Measurements from ENCODE around the gene SLC39A1.

The SLC39A1 gene

DNA sequence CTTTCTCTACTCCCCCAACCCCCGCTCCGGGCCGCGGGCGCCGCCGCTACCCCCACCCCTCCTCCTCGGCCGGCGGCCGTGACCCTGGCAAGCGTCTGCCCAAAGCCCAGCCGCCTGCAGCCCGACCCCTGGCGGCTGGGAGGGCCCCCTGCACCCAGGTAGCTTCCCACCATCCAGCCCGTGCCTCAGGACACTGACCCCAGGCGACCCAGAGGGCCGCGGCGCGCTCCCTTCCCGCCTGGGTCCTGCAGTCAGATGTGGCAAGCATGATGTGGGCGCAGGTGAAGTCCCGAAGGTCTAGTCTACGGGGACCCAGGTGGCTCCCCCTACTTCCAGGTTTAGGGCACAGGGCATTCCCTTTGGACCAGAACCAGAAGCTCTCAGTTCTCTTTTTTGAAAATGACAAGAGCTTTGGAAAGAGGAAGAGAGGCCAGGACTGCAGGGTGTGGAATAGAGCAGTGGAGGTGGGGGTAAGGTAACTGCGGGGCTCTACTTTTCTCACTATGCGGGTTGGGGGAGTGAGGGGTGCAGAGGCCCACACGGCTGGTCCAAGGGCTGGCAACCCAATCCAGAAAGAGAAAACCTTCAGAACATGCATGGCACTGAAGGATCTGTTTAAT, 16.6 kb downstream of the SLC39A1 start, which contains the start of gene DENND4B:
Gene DENND4B (minus strand): TSS at position 97 of the 620 bp plus-strand sequence. CDS start 2,344 bp downstream, outside the sequence.
- DNase-seq, result peak; percentile 49

DNA sequence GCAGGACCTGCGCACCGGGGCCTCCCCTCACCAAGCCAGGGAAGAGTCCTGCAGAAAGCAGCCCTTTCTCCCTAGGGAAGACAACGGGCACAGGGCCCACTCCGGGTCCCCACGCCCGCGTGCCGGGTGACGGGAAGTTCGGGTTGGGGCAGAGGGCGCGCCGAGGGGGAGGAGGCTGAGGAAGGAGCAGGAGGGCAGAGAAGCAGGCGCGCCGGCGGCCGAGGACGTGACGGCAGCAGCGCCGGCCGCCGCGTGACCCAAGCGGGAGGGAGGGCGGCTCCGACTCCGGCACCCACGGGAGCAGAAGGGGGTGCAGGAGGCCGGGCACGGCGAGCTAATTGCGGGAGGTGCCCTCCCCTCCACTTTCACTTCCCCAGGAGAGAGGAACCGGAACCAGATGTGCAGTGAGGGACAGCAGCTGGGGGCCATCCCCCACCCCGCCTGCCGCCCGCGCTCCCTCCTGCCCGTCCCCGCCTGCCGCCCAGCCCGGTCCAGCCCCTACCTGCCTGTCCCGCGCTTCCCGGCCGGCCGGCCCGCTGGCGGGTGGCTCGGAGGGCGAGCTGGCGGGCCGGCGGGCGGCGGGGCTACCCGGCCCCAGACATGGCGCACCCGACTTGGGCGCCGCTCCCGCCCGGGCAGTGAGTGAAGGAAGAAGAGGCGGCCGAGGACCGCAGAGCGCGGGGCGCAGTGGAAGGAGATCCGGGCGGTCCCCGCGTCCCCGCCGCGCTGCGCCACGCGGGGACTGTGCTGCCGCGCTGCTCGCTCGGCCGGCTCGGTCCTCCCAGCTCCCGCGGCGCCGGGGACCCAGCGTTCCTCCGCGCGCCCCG, 17.3 kb downstream of the SLC39A1 start:
- peak; percentile 47 for DNase-seq

DNA sequence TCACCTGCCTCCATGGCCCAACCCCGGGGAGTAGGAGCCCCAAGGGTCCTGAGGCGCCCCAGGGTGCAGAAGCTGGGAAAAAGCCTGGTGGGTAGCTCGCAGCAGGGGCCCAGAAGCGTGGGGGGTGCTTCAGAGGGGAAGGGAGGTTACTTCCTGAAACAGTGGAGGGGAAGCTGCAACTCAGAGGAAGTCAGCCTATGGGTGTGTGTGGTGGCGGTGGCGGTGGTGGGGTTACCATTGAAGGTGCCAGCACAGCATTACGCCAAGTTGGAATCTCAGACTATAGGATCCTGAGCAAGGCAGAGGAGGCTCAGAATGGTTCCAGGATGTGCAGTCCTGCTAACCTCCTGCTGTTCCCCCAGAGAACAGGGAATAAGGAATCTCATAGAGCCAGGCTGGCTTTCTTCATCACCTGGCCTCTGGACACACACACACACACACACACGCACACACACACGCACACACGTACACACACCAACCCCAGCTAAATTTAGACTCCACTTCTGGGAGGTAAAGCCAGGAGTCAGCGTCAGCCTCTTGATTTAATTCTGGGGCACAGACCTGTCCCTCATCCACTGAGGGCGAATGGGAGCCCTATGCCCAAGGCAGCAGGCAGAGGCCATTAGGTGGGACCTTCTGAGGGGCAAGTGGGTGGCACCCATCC, 18.1 kb downstream of the SLC39A1 start:
- DNase-seq, result peak; percentile 71

DNA sequence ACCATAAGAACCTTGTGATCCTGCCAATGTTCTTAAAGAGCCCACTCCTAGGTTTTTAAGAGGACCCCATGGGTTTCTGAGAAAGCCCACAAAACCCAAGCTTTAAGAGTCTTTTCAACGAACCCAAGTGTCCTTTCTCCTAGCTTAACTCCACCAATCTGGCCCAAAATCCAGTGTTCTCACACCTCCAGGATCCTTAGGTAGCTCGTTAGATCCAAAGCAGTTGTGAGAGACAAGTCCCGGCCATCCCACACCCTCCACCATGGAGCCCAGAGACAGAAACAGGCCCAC, 18.6 kb downstream of the SLC39A1 start:
- DNase-seq, result no peak

DNA sequence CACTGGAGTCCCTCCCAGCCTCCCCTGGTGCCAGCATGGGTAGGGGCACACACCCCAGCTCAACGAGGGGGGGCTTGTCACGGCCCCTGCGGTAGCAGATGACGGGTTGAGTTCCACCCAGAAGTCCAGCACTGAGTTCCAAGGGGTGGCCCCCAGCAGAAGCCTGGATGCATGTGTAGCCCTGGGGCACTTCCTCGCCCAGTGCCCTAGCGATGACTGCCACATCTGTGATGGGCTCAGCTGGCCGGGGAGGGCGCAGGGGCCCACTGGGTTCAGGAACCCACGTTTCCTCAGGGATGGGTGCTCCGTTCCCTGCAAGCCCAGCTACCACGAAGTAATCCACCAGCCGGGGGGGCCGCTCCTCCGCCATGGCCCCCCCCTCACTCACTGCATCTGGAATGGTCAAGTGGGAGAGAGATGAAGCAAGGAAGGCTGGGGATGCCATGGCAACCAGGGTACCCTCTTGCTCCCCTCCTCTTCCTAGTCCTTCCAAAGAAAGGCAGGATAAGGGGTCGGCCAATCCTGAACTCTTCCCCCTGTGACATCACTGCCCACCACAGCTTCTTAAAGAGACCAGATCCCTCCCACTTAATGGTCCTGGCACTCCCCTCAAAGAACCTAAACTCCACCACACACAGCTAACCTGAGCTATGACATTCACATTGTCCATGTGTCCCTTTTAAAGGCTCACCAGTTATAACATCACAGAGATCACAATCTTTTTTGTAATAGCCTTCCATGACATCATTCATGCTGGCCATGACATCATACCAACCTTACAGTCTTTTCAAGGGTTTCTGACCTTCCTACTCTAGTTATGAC, 19.1 kb downstream of the SLC39A1 start:
- no peak for DNase-seq

DNA sequence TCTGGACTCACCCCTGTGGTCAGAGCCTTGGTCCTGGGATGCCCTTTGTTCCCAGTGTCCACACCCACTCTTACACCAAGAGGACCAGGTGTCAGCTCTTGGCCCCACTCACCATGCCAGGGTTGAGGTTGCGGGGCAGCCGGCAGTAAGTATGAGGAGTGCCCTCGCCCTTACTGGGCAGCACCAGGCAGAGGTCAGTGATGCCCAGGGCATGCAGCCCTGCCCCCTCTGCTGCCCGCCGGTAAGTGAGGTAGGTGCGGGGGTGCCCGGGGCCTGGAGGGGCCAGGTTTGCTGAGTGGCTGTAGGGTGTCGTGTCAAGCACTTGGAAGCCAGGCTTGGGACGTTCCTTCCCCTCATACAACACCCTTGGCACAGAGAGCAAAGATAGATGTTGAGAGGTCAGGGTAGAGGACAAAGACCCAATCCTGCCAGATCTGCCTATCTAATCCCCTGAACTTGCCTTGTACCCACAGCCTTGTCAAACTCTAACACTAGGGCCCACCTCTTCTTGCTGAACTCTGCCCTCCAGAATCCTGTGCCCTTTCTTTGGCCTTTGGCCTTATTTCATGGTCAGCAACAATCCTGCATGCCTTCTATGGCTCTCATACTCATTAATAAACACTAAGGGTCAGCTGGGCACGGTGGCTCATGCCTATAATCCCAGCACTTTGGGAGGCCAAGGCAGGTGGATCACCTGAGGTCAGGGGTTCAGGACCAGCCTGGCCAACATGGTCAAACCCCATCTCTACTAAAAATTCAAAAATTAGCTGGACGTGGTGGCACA, 20.4 kb downstream of the SLC39A1 start:
- no peak for DNase-seq

DNA sequence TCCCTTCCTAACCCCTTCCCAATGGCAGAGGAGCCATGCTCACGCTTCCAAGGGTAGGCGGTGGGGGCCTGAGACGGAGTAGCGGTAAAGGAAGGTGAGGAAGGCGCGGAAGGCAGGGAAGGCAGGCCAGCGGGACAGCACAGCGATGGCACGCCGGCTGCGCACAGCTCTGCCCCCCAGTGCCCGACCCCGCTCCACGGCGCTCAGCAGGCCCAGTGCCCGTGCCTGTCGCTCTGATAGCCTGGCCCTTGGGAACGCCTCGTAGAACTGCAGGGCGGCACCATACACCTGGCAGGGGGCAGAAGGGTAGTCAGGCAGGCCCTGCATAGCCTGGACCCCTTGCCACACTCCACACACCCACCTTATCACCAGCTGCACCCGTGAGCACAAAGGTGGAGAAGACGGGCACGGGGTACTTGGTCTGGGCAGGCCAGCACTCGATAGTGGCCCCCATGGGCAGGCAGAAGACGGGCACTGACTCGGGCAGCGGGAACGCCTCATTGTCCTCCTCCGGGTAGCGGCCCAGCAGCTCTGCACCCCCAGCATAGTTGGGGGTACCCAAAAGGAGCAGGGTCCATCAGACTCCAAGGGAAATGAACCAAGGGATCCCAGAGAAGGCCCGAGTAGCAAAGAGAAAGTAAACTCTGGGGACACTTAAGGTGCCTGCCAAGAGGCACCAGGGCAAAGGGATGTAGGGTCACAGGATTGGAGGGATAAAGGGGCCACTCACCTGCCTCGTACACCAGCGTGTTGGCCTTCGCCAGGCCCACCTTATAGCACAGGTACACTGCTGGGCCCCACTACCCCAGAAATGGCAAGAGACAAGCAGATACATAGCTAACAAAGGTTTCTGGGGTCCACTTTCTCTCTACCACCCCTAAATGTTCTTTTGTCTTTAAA, 21.3 kb downstream of the SLC39A1 start:
- DNase-seq, result no peak

DNA sequence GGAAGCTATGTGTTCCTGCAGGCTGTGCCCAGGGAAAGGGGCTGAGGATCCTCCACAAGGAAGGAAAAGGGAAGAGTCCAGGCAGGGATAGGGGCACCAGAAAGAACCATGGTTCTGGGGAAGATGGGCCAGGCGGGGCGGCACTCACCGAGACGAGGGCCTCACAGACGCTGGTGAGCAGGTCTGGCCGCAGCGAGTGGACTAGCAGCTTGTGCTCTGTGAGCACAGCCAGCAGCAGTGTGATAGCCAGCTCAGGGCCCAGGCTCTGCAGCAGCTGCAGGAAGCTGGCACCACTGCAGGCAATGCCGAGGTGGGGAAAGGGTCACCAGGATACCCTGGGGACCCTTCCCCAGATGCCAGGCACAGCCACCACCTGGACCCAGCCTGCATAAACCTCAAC, 22.6 kb downstream of the SLC39A1 start:
- DNase-seq, result no peak

DNA sequence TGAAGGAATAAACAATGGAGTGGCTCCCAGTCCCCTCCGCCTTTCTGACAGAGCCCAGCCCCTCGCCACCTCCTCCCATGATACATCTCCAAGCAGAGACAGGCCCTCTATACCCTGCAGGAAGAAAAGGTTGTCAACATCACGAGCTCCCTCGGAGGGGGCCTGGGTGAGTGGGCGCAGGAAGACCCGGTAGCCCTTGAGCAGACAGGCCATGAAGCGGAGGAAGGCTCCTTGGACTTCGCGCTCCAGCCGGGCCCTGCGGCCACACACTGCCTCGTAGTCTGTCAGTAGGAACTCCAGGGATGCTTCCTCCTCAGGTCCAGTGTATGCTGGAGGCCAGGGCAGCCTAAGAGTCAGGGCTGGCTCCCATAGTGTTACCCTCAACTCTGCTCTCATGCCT, 23.9 kb downstream of the SLC39A1 start:
- DNase-seq, result no peak

DNA sequence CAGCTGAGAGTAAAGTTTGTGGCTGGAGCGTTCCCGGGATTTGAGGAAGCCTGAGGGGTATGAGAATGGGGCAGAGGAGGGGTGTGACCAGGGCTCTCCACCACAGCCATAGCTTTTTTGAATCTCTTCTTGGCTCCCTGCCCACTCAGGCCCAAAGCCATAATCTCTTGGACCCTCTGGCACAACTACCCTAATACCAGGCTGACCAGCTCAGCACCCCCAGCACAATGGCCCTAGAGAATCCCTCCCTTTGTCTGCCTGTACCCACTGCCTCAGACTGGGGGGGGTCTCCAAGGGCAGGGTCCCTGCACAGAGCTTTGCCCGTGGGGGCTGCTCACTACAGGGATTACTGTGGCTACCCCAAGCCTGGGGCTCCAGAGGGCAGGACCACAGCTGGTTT, 24.3 kb downstream of the SLC39A1 start:
- DNase-seq, result no peak

DNA sequence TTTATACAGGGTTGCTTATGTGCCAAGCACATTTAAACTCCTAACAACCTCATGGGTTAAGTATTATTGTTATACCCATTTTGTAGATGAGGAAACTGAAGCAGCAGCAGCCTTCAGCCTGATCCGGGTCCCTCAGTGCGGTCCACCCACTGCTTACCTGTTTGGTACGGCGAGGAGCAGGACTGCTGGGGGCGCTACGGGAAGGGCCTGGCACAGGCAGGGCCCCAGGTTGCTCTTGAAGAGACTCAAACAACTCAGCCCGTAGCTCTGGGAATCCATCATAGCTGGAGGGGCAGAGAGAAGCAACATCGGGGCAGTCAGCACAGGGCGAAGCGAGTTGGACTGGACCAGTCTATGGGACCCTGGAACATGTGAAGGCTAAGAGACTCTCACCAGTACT, 26.0 kb downstream of the SLC39A1 start:
- DNase-seq, result no peak

DNA sequence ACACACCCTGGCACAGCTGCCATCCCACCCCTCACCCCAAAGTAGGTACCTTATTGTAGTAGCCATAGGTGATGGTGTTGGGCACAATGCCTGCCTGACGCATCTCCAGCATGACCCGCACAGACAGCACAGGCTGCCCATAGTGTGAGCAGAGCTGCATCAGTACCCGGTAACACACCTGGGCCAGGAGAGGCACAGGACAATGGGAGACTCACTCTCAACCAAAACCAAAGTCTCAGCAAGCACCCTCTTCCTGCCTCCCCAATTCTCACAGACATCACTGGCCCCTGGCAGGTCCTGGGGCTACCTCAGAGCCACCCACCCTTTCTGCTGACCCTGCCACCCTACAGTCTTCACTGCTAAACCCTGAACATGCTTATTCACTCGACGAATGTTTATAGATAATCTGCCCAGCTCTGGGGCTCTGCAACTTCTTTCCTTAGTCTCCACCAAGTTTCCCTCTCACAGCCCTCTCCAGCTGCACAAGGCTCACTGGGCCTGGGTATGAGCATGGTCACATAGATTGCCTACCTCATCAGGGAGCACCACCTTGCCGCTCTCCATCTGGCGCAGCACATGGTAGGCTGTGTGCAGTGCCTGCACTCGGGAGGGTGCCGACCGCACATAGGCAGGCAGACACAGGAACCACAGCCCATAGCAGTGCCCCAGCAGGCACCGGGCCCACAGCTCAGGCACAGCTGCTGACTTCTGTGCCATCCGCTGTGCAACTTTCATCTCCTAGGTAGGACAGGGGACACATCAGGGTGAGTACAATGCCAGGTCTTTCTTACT, 27.1 kb downstream of the SLC39A1 start:
- DNase-seq, result no peak

DNA sequence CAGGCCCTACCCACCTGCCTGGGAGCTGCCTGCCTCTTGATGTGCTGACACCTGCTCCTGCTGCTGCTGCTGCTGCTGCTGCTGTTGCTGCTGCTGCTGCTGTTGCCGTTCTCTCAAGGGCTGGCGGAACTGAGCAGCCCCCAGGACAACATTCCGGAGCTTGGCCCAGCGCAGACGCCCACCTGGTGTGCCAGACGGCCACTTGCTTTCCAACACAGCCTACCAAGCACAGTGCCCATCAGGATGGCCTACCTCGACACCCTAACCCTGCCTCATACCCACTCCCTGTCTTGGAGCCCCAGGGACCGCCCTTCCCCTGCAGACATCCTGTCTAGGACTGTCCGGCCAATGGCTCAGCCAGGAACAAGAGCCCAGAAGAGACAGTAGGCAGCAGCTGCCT, 28.6 kb downstream of the SLC39A1 start:
- no peak for DNase-seq

DNA sequence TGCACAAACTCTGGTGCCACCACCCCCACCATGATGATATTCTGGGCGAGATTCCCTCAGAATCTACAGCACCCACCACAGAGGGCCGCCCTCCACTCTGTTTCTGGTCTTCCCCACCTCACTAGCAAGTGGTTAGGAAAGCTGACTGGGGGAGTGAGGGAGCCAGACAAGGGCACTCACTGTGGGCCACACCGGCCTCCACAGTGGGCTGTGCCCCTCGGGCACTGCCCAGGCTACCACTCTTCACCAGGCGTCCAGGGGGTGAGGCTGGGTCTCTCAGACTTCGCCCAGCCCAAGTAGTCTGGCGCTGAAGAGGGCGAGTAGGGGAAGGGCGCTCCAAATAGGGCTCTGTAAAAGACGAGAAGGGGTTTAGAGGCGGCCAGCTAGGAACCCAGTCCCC, 29.4 kb downstream of the SLC39A1 start:
- no peak for DNase-seq

DNA sequence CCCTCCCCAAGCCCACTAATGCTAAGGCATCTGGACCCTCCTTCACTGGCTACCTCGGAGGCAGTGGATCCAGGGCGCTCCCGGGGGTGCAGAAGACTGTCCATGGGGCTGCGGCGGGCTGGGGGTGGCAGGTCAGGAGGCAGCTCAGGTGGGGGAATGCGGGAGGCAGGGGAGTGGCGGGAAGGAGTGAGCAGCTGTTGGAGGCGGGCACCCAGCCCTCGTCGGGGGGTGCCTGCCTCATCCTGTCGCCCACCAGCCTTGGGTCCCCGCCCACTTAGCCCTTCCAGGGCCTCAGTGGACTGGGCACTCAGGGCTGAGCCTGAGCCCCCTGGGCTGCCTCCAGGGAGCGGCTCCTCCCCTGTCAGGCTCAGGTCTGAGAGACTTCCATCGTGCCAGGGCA, 29.9 kb downstream of the SLC39A1 start:
- DNase-seq, result no peak

DNA sequence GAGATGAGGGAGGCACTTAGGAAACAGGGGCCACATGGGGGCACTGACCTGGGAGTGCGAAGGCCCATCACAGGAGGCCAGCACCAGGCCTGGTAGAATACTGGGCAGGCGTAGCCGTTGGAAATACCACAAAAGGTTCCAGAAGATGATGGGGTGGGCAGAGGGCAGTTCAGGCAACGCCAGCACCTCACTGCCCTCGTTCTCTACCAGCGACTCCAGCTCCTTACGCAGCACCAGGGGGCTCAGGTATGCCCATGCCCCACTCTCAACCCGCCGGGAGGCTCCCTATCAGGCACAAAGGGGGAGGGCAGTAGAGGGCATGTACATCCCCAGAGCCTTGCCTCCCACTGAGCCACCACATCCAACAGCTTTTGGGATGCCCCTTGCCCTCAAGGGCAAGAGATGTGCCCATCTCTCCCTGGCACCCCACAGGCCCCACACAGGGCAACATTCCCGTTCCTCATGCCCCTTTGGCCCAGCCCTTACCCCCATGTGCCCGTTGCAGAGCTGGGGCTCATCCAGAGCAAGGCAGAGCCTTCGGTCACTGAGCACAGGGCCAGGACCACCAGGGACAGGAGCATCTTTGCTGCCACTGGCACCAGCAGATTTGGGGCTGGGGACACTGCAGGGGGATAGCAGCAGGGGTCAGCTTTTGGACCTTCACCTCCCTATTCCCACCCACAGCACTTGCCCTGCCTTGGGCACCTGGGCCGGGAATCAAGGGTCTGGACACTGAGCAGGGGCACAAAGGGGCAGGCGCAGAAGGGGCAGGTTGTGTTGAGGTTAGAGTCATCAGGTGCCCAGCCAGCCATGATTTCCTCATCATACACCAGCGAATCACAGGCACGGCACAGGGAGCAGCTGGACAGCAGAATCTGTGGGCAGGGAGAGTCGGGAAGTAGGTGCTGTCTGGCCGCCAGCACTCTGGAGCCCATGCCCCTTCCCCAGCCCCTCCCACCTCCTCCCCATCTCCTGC, 30.9 kb downstream of the SLC39A1 start:
- DNase-seq, result no peak

DNA sequence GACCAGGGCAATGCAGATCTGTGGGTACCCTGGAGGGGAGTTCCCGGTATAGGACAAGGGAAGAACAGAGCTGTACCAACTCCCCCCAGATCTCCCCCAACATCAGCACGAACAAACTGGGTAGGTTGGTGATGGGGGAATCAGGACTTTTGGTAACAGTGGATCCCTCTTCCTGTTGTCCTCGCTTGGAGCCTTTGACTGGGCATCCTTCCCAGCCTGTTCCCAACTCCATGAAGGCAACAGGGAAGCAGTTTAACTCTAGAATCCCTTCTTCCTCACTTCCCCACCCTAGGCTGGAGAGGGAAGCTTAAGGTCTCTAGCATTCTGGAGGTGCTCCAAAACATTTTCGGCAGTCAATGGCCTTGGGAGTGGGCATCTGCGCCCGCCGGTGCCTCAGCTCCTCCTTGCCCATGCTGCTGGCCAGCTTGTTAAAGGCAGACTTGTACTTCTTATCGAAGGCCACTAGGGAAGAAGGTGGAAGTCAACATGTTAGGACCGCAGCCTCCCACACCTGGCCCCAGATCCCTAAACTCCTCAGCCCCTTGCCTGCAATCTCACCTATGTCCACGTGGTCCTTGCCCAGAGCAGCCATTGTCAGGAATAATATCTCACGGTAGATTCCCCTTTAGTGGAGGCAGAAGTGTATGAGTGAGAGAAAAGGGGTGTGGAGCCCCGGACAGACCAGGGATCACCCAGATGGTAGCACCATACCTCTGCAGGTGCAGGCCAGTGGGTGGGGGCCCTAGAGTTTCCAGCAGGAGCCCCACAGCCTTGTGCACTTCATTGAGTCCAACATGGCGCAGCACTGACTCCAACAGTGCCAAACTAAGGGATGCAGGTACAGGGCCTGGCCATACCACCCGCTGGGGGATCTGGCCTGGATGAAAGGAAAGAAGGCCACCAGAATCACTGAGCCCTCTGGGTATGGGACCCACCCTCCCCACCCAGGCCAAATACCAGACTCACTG, 33.1 kb downstream of the SLC39A1 start:
- no peak for DNase-seq

DNA sequence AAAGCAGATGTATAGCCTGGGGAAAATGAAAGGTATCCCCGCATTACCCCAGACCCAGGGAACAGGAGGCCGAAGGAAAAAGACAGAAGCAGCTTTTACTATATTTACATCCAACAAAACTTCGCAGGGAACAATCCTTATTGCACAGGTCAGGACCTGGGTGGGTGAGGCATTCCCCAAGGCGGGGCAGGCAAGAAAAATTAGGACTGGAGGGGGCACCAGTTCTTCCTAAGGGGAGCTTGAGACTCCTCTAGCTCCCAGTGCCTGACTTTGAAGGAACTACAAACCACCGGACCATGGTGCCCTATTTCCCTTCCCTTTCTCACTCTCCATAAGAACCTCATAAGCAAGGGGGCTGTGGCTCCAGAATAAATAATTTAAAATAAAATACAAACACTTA, 33.9 kb downstream of the SLC39A1 start:
- no peak for DNase-seq

All from effector CD8-positive, alpha-beta T cell (primary cell).